GM21526 (cell line): ENCODE measurements around the gene MRPS22.

ENCODE experiments used
- ATAC-seq: cut with Tn5 transposase; IDR thresholded peaks from one replicate; pipeline ENCODE4 v1.9.1; 2021; ENCODE audit warnings: moderate library complexity; ENCODE audit not compliant: unreplicated experiment, low FRiP score

The MRPS22 gene

GRCh38 chr3:139310474-139310933, 33.3 kb upstream of the MRPS22 start:
- ATAC-seq: no peak

- ATAC-seq: no peak
Measured at GRCh38 chr3:139311557-139311956, 32.3 kb upstream of the MRPS22 start.

- ATAC-seq: no peak
Measured at GRCh38 chr3:139312416-139312815, 31.4 kb upstream of the MRPS22 start.

GRCh38 chr3:139312959-139313358, 30.9 kb upstream of the MRPS22 start:
- ATAC-seq: no peak

GRCh38 chr3:139313921-139314320, 29.9 kb upstream of the MRPS22 start:
- no peak for ATAC-seq

GRCh38 chr3:139317215-139317614, 26.6 kb upstream of the MRPS22 start:
- no peak for ATAC-seq

- no peak for ATAC-seq
Measured at GRCh38 chr3:139317660-139318430, 26.0 kb upstream of the MRPS22 start.

- ATAC-seq: no peak
Measured at GRCh38 chr3:139318431-139318816, 25.4 kb upstream of the MRPS22 start.

GRCh38 chr3:139318826-139319225, 25.0 kb upstream of the MRPS22 start:
- no peak for ATAC-seq

- no peak for ATAC-seq
Measured at GRCh38 chr3:139319428-139320402, 24.1 kb upstream of the MRPS22 start.

GRCh38 chr3:139320551-139321309, 23.1 kb upstream of the MRPS22 start:
- no peak for ATAC-seq

GRCh38 chr3:139322346-139322745, 21.5 kb upstream of the MRPS22 start:
- no peak for ATAC-seq

- ATAC-seq: no peak
Measured at GRCh38 chr3:139323146-139323545, 20.7 kb upstream of the MRPS22 start.

- no peak for ATAC-seq
Measured at GRCh38 chr3:139324456-139324855, 19.4 kb upstream of the MRPS22 start.

GRCh38 chr3:139325551-139325950, 18.3 kb upstream of the MRPS22 start:
- ATAC-seq: no peak

- no peak for ATAC-seq
Measured at GRCh38 chr3:139326131-139326530, 17.7 kb upstream of the MRPS22 start.

- no peak for ATAC-seq
Measured at GRCh38 chr3:139326707-139327106, 17.1 kb upstream of the MRPS22 start.

GRCh38 chr3:139327231-139327630, 16.6 kb upstream of the MRPS22 start:
- ATAC-seq: no peak

GRCh38 chr3:139327861-139328260, 16.0 kb upstream of the MRPS22 start:
- no peak for ATAC-seq

- ATAC-seq: no peak
Measured at GRCh38 chr3:139328356-139328755, 15.5 kb upstream of the MRPS22 start.
